SK-N-SH (cell line): Measurements from ENCODE around the gene RLN2.

Source experiments
- EP300 ChIP-seq, 2 experiments: IDR thresholded peaks; 2 replicates each; pipeline versions ENCODE4 v1.4.0 to v1.6.1; 2012; ENCODE audit warnings: borderline replicate concordance in 1 of 2, low read depth in 1 of 2, low read length in 1 of 2
- EZH2phosphoT487 ChIP-seq: fragments of 200-600 bp; sonication (generic); IDR thresholded peaks from 2 replicates; pipeline ENCODE4 v1.6.1; 2017; ENCODE audit warnings: low read depth, mixed run types, mild to moderate bottlenecking, antibody characterized with exemption, moderate library complexity, borderline replicate concordance
- GABPA ChIP-seq: IDR thresholded peaks from 2 replicates; pipeline ENCODE4 v1.4.0; 2012; ENCODE audit warnings: low read depth, mild to moderate bottlenecking
- GATA2 ChIP-seq: sonication (generic); formaldehyde crosslinking; IDR thresholded peaks from 2 replicates; pipeline ENCODE4 v1.5.0; 2020; ENCODE audit warnings: mild to moderate bottlenecking, missing genetic modification reagents
- JUND ChIP-seq: IDR thresholded peaks from 2 replicates; pipeline ENCODE4 v1.4.0; 2012
- RAD21 ChIP-seq: IDR thresholded peaks from 2 replicates; pipeline ENCODE4 v1.6.1; 2012; ENCODE audit warnings: mild to moderate bottlenecking, low read length
- RCOR1 ChIP-seq: fragments of 150-350 bp; IDR thresholded peaks from 2 replicates; pipeline ENCODE4 v1.6.1; 2017; ENCODE audit warnings: antibody characterized with exemption, low read length
- YY1 ChIP-seq: IDR thresholded peaks from 2 replicates; pipeline ENCODE4 v1.4.0; 2012; ENCODE audit warnings: low read depth, mild to moderate bottlenecking
- TF ChIP-seq, protein P1 (sequence below): fragments of 200-600 bp; sonication (generic); IDR thresholded peaks from 2 replicates; pipeline ENCODE4 v1.6.1; 2017; ENCODE audit warnings: antibody characterized with exemption, mild to moderate bottlenecking, moderate library complexity
- TF ChIP-seq, protein P2 (sequence below): IDR thresholded peaks from 2 replicates; pipeline ENCODE4 v1.4.0; 2012; ENCODE audit warnings: low read depth
- TF ChIP-seq, protein P3 (sequence below): IDR thresholded peaks from 2 replicates; pipeline ENCODE4 v1.6.1; 2012; ENCODE audit warnings: mild to moderate bottlenecking, low read depth, low read length, moderate library complexity
- TF ChIP-seq, protein P4 (sequence below): fragments of 150-350 bp; IDR thresholded peaks from 2 replicates; pipeline ENCODE4 v1.6.1; 2017; ENCODE audit warnings: antibody characterized with exemption, low read length, low read depth, borderline replicate concordance

DNA sequence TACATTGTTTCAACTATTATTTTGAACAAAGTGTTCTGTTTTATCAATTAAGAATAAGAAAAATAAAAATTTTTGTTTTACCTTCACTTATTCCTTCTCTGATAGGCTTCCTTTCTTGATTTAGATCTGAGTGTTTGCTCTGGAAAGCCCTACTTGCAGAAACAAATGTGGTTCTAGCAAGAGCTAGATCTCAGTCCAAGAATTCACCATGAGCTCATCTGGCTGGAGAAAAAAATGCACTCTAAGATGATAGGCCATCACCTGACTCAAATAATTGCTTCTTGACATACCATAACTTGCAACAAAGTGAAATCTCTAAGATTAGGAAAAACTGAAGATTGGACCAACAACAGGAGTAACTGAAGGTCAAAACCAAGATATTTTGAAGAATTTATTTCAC, 6.3 kb upstream of the RLN2 start:
- TF ChIP-seq EZH2phosphoT487 (no peak), EP300 (IDR thresholded peaks at IDR 0.05; ENCODE audit: borderline replicate concordance in 1 of 2, low read depth in 1 of 2, low read length in 1 of 2) (no peak), RCOR1 (no peak), GABPA (no peak), GATA2 (no peak), JUND (no peak), RAD21 (no peak), YY1 (no peak)
- TF ChIP-seq, protein P1, sequence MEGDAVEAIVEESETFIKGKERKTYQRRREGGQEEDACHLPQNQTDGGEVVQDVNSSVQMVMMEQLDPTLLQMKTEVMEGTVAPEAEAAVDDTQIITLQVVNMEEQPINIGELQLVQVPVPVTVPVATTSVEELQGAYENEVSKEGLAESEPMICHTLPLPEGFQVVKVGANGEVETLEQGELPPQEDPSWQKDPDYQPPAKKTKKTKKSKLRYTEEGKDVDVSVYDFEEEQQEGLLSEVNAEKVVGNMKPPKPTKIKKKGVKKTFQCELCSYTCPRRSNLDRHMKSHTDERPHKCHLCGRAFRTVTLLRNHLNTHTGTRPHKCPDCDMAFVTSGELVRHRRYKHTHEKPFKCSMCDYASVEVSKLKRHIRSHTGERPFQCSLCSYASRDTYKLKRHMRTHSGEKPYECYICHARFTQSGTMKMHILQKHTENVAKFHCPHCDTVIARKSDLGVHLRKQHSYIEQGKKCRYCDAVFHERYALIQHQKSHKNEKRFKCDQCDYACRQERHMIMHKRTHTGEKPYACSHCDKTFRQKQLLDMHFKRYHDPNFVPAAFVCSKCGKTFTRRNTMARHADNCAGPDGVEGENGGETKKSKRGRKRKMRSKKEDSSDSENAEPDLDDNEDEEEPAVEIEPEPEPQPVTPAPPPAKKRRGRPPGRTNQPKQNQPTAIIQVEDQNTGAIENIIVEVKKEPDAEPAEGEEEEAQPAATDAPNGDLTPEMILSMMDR = no peak
- TF ChIP-seq, protein P2, sequence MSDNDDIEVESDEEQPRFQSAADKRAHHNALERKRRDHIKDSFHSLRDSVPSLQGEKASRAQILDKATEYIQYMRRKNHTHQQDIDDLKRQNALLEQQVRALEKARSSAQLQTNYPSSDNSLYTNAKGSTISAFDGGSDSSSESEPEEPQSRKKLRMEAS = no peak
- TF ChIP-seq, protein P3, sequence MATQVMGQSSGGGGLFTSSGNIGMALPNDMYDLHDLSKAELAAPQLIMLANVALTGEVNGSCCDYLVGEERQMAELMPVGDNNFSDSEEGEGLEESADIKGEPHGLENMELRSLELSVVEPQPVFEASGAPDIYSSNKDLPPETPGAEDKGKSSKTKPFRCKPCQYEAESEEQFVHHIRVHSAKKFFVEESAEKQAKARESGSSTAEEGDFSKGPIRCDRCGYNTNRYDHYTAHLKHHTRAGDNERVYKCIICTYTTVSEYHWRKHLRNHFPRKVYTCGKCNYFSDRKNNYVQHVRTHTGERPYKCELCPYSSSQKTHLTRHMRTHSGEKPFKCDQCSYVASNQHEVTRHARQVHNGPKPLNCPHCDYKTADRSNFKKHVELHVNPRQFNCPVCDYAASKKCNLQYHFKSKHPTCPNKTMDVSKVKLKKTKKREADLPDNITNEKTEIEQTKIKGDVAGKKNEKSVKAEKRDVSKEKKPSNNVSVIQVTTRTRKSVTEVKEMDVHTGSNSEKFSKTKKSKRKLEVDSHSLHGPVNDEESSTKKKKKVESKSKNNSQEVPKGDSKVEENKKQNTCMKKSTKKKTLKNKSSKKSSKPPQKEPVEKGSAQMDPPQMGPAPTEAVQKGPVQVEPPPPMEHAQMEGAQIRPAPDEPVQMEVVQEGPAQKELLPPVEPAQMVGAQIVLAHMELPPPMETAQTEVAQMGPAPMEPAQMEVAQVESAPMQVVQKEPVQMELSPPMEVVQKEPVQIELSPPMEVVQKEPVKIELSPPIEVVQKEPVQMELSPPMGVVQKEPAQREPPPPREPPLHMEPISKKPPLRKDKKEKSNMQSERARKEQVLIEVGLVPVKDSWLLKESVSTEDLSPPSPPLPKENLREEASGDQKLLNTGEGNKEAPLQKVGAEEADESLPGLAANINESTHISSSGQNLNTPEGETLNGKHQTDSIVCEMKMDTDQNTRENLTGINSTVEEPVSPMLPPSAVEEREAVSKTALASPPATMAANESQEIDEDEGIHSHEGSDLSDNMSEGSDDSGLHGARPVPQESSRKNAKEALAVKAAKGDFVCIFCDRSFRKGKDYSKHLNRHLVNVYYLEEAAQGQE = no peak
- TF ChIP-seq, protein P4, sequence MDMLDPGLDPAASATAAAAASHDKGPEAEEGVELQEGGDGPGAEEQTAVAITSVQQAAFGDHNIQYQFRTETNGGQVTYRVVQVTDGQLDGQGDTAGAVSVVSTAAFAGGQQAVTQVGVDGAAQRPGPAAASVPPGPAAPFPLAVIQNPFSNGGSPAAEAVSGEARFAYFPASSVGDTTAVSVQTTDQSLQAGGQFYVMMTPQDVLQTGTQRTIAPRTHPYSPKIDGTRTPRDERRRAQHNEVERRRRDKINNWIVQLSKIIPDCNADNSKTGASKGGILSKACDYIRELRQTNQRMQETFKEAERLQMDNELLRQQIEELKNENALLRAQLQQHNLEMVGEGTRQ = no peak
